Measurements from ENCODE around the gene ZNF423.

DNA sequence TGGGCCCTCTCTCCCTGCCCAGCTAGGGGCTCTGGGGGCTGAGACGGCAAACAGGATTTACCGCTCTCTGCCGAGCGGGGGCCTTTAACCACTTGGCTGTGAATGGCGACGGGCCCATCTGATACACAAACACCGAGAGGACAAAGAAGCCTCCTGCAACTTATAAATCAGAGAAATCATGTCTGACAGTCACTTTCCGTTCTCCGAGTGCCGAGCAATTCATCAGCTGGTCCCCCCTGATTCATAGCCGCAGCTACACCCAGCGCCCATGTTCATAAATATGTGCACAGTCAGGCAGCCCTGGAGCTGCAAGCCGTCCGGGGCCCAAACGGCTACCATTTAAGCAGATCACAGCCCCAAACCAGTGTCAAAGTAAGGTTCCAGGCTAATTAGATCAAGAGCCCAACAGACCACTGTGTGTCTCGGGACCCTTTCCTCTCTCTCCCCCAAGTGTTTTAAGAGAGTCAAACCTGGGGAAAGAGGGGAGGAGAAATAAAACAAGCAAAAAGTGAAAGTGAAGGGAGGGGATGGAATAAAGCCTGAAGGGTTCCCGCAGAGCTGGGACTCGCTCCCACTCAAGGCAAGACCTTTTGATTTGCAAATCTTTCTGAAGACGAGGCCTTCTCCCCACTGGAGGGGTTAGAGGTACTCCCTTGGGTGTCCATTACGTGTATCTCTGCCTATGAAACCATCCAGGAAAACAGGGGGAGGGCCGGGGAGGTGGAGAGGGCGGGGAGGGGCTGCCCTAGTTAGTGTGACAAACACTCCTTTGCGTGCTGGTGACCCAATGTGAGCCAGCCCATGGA is 327.6 kb downstream of the ZNF423 start:
- TF ChIP-seq, protein P1, sequence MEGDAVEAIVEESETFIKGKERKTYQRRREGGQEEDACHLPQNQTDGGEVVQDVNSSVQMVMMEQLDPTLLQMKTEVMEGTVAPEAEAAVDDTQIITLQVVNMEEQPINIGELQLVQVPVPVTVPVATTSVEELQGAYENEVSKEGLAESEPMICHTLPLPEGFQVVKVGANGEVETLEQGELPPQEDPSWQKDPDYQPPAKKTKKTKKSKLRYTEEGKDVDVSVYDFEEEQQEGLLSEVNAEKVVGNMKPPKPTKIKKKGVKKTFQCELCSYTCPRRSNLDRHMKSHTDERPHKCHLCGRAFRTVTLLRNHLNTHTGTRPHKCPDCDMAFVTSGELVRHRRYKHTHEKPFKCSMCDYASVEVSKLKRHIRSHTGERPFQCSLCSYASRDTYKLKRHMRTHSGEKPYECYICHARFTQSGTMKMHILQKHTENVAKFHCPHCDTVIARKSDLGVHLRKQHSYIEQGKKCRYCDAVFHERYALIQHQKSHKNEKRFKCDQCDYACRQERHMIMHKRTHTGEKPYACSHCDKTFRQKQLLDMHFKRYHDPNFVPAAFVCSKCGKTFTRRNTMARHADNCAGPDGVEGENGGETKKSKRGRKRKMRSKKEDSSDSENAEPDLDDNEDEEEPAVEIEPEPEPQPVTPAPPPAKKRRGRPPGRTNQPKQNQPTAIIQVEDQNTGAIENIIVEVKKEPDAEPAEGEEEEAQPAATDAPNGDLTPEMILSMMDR (IDR thresholded peaks at IDR 0.05), result no peak
- TF ChIP-seq POLR2A (IDR thresholded peaks at IDR 0.05), result no peak

Data from lower leg skin (tissue), 3 donors.